ENCODE data around the gene SRGN. TPM values are rescaled to one million over a fixed set of nuclear protein-coding genes. Genes with fewer than 3 reads are reported as not detected.

SRGN gene
- total RNA-seq, 2 donors from 2014 or later, result 52.7 to 55.7 TPM

DNA sequence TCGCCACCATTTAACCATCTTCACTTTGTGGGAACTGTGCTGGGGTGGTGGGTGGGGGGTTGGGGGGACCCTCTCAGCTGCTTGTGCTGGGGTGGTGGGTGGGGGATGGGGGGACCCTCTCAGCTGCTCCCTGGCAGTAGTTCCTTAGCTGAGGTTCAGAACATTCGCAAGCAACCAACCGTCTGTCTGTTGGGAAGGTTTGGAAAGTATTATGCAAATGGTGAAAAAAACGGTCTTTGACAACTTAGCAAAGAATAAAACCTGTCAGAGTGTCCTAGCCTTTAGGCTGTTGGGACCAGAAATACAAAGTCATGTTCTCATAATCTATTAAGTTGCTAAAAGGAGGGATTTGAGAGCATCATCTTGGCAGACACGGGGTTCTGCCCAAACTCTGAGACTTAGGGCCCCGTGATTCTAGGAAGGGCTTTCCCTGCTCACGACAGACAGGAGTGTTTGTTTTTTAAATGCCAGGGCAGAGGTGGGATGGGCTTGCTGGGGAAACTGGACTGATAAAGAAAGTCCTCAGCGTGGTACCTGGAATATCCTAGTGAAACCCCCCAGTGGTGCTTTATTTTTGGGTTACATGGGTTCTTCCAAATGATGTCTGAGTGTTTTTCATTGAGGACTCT lies 14.1 kb upstream of the SRGN start:
- no peak overlapping the region for H3K27ac ChIP-seq
- H3K27me3 ChIP-seq, result no peaks in the 10 kb centered on the region
- H3K9me3 ChIP-seq, result no peaks in the 10 kb centered on the region
- no peaks in the 10 kb centered on the region for H3K4me1 ChIP-seq
- ATAC-seq, result no peak
- intact Hi-C loops (cut with DNase I), result no loop called here
- H3K36me3 ChIP-seq (replicated peaks in 1 of 2; ENCODE audit: insufficient read depth in 1 of 2, low read depth in 2 of 2), result no peaks in the 10 kb centered on the region
- WGBS, 2 donors, result 47 to 62% methylated on average over 7 to 8 of the region's 8 CpGs
- H3K4me3 ChIP-seq, result no peak overlapping the region
- DNase-seq, result no peak
- TF ChIP-seq POLR2A (IDR thresholded peaks at IDR 0.05), result no peak
- TF ChIP-seq, protein P1, sequence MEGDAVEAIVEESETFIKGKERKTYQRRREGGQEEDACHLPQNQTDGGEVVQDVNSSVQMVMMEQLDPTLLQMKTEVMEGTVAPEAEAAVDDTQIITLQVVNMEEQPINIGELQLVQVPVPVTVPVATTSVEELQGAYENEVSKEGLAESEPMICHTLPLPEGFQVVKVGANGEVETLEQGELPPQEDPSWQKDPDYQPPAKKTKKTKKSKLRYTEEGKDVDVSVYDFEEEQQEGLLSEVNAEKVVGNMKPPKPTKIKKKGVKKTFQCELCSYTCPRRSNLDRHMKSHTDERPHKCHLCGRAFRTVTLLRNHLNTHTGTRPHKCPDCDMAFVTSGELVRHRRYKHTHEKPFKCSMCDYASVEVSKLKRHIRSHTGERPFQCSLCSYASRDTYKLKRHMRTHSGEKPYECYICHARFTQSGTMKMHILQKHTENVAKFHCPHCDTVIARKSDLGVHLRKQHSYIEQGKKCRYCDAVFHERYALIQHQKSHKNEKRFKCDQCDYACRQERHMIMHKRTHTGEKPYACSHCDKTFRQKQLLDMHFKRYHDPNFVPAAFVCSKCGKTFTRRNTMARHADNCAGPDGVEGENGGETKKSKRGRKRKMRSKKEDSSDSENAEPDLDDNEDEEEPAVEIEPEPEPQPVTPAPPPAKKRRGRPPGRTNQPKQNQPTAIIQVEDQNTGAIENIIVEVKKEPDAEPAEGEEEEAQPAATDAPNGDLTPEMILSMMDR (IDR thresholded peaks at IDR 0.05), result no peak

DNA sequence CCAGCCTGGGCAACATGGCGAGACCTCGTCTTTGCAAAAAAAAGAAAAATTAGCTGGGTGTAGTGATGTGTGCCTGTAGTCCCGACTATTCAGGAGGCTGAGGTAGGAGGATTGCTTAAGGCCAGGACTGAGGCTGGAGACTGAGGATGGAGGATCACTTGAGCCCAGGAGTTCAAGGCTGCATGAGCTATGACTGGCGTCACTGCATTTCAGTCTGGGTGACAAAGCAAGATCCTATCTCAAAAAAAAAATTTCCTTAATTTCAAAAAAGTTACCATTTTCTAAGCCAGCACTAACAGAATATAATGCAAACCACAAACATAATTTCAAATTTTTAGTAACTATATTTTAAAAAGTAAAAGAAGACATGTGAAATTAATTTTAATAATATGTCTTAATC lies 13.4 kb upstream of the SRGN start:
- no peak for ATAC-seq
- 78 to 80% methylated on average over 4 of the region's 4 CpGs for WGBS, 2 donors
- no peak for DNase-seq
- Histone ChIP-seq H3K4me1 (no peaks in the 10 kb centered on the region), H3K27me3 (no peaks in the 10 kb centered on the region), H3K4me3 (no peak overlapping the region), H3K27ac (no peak overlapping the region), H3K9me3 (no peaks in the 10 kb centered on the region), H3K36me3 (replicated peaks in 1 of 2; ENCODE audit: insufficient read depth in 1 of 2, low read depth in 2 of 2) (no peaks in the 10 kb centered on the region)
- intact Hi-C loops (cut with DNase I), result no loop called here
- TF ChIP-seq POLR2A (IDR thresholded peaks at IDR 0.05), result no peak
- TF ChIP-seq, protein P1 (IDR thresholded peaks at IDR 0.05), result no peak

DNA sequence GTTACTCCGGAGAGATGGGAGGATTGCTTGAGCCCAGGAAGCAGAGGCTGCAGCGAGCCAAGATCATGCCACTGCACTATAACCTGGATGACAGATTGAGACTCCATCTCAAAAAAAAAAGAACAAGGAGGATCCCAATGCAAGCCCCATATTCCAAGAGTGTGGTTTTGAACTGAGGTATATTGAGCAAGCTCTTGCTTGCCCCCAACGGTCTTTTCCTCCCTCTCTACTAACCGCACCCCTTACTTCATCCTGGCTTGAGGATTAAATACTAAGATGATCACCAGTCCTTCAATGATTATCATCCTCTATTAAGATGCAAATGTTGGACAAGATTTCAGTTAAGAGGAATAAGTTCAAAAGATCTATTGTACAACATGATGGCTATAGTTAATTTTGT lies 12.5 kb upstream of the SRGN start:
- Histone ChIP-seq H3K4me3 (no peak overlapping the region), H3K36me3 (replicated peaks in 1 of 2; ENCODE audit: insufficient read depth in 1 of 2, low read depth in 2 of 2) (no peaks in the 10 kb centered on the region), H3K27ac (no peak overlapping the region), H3K27me3 (no peaks in the 10 kb centered on the region), H3K4me1 (no peaks in the 10 kb centered on the region), H3K9me3 (no peaks in the 10 kb centered on the region)
- TF ChIP-seq, protein P1 (IDR thresholded peaks at IDR 0.05), result no peak
- TF ChIP-seq POLR2A (IDR thresholded peaks at IDR 0.05), result no peak
- 69 to 77% methylated on average over 4 of the region's 4 CpGs for WGBS, 2 donors
- DNase-seq (no peak), ATAC-seq (no peak)
- intact Hi-C loops (cut with DNase I), result no loop called here

DNA sequence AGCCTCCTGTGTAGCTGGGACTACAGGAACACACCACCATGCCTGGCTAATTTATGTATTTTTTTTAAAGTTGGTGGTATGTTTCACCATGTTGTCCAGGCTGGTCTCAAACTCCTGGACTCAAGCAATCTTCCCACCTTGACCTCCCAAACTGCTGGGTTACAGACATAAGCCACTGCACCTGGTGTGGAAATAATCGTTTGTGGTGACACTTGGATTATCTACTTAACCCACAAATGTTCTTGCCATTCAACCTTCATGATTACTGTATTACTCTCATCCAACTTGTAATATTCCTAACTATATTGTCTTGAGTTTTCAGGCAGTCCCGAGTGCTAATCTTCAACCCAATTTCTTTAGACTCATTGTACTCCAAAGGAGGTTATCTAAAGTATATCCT lies 9.6 kb upstream of the SRGN start:
- H3K9me3 ChIP-seq, result no peaks in the 10 kb centered on the region
- H3K36me3 ChIP-seq (replicated peaks in 1 of 2; ENCODE audit: insufficient read depth in 1 of 2, low read depth in 2 of 2), result no peaks in the 10 kb centered on the region
- no peaks in the 10 kb centered on the region for H3K4me1 ChIP-seq
- no peak overlapping the region for H3K27ac ChIP-seq
- no peak overlapping the region for H3K4me3 ChIP-seq
- ATAC-seq (no peak), DNase-seq (no peak)
- intact Hi-C loops (cut with DNase I), result no loop called here
- H3K27me3 ChIP-seq, result no peaks in the 10 kb centered on the region
- TF ChIP-seq, protein P1 (IDR thresholded peaks at IDR 0.05), result no peak
- no peak for TF ChIP-seq POLR2A (IDR thresholded peaks at IDR 0.05)
- 38 to 72% methylated on average over 2 of the region's 2 CpGs for WGBS, 2 donors

DNA sequence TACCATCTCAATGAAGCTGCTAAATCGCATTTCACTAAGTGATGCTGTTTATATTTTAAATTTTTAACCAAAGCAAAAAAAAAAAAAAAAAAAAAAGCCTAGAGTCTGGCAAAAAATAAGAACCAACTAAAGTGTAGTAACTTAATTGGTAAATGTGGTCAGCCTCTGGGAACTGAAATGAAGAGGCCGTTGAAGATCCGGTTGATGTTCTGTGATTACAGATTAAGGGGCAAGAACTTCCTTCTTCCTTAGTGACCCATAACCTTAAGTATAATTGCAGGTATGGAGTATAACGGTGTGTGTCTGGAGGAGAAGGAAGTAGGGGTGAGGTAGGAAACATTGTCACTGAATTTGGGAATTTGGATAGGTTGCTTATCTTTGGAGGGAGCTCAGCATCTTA lies 7.7 kb upstream of the SRGN start:
- no peak for TF ChIP-seq POLR2A (IDR thresholded peaks at IDR 0.05)
- TF ChIP-seq, protein P1 (IDR thresholded peaks at IDR 0.05), result no peak
- intact Hi-C loops (cut with DNase I), result no loop called here

More for the DNA sequence above, 7.7 kb upstream of the SRGN start:
- H3K9me3 ChIP-seq, result no peaks in the 10 kb centered on the region
- no peaks in the 10 kb centered on the region for H3K27me3 ChIP-seq
- no peaks in the 10 kb centered on the region for H3K36me3 ChIP-seq (replicated peaks in 1 of 2; ENCODE audit: insufficient read depth in 1 of 2, low read depth in 2 of 2)
- ATAC-seq, result no peak
- no peak for DNase-seq
- H3K4me1 ChIP-seq, result no peaks in the 10 kb centered on the region
- WGBS, 2 donors, result 66 to 73% methylated on average over 4 of the region's 4 CpGs
- H3K4me3 ChIP-seq, result no peak overlapping the region
- no peak overlapping the region for H3K27ac ChIP-seq

Measured in body of pancreas (tissue), 4 donors.